ENCODE data around the gene RNF31.

Gene RNF31

DNA sequence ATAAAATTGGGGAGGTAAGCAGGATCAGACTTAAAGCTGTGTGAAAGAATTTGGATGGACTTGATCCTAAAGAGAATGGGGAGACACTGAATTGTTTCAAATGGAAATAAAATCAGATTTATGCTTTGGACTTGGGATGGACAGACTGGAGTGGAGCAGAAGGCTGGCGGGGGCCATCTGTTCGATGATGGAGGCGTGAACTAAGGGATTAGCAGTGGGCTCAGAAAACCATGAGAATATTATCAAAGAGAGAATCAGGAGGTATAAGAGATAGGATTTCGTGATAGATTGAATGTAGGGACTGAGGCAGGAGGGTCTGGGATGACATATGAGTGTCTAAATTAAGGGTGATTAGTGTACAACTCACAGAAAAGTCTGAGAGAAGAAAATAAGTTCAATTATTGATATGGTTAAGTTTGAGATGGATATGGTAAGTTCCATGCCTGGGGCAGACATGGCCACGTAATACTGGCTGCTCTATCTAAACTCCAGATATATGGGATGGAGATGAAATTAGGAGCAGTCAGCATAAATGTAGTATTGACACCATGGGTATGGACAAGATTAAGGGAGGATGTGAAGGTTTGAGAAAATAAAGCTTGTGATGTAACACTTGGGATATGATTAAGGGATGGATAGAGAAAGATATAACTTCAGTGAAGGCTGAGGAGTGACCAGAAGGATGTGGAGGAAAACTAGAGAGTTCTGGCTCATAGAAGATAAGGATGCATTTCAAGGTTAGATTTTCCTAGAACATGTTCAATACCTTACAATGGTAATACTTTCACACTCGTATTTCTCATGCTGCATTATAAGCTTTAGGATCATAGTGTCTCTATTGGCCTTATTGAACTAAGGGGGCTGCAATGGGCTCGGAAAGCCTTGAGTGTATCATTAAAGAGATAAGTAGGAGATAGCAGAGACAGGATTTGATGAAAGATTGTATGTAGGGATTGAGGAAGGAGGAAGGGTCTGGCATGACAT lies 57.2 kb downstream of the RNF31 start:
- DNase-seq, result no peak

DNA sequence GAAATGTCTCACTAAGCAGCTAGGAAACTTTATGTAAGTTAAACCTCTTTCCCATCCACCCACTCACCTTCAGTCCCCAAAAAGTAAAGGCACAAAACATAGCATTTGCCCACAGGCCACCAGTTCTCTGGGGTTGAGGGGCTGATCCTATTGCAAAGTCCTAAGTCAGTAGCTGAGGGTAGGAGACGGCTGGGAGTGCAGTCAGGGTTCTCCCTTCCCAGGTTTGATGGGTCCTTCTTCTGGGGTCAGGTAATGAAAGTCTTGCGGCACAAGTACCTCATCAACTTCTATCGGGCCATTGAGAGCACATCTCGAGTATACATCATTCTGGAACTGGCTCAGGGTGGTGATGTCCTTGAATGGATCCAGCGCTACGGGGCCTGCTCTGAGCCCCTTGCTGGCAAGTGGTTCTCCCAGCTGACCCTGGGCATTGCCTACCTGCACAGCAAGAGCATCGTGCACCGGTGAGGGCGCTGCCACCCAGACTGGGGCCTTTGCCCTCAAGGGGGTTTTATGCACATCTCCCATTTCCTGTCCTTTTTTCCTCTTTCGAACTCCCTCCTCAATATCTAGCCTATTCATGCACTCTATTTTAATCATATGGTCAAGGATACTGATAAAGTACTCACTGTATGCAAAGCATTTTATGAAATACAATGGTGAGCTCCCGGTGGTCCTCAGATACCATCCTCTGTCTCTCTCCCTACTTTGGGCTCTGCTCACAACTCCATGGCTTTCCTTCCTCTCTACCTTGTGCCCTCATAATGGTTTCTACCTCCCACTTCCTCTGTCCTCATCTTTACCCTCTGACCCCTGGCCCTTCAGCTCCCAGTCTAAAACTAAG lies 59.2 kb downstream of the RNF31 start:
- DNase-seq, result no peak

DNA sequence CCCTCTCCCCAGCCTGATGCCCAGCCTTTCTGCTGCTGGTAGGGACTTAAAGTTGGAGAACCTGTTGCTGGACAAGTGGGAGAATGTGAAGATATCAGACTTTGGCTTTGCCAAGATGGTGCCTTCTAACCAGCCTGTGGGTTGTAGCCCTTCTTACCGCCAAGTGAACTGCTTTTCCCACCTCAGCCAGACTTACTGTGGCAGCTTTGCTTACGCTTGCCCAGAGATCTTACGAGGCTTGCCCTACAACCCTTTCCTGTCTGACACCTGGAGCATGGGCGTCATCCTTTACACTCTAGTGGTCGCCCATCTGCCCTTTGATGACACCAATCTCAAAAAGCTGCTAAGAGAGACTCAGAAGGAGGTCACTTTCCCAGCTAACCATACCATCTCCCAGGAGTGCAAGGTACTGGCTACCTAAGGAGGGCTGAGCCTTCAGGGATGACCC lies 59.8 kb downstream of the RNF31 start:
- no peak for DNase-seq

DNA sequence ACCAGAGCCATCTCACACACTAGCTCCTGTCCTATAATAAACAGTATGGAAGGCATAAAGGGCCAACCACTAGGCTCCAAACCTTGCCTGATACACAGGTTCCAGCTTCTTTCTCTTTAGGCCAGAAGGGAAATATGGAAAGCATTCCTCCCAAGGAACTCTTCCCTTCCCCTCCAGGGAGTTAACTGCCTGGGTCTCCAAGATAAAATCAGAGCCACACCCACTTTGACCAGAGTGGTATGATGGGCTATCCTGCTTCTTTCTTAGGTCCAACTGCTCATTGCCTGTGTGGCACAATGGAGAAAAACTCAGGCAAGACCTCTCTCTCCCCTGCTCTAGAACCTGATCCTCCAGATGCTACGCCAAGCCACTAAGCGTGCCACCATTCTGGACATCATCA lies 60.3 kb downstream of the RNF31 start:
- no peak for DNase-seq
